Mesangial cell (primary cell): Measurements from ENCODE around the gene ZNRF1. TPM values are rescaled to one million over a fixed set of nuclear protein-coding genes. Genes with fewer than 3 reads are reported as not detected.

Experiments
- total RNA-seq: library from RNA; depleted of rRNA; stranded (reverse); fragments of >200 nt; gene quantifications from 2 replicates; pipeline ENCODE4 v1.2.3, GENCODE V29; 2015

ZNRF1 gene
- 19.6 and 22.2 TPM in 2 replicates for total RNA-seq

DNA sequence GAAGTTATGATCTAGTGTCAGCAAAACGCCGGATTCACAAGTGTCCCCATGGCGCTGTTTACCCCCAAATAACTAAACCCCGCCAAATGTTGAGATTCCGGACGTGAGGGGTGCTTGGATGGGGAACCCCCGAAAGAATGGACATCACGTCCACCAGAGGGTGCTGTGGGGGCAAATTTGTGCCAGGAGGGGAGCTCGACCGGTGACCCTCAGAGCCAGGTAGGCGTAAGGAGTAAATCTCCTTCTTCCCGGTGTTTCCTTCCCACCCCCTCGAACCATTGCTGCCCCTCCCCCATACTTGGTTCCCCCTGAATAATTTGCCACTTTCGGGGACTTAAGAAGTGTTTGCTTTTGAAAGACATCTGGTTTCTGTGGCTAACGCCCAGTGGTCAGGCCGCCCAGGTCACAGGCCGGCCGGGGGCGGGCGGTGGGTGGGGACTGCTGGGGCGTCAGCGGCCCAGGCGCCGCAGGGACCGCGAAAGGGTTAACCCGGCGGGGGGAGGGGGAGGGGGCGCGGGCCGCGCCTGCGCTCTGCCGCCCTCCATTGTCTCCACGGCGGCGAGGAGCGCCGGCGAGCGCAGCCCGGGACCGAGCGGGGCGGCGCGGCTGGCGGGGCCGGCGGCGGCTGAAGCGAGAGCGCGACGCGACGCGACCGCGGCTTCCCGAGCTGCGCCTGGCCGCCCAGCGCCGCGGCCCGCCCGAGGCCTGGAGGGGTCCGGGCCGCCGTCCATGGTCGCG is at the start of gene ZNRF1:
Gene ZNRF1 (plus strand): TSS at position 544 of the 738 bp plus-strand sequence. CDS start 648 bp downstream, outside the sequence.

DNA sequence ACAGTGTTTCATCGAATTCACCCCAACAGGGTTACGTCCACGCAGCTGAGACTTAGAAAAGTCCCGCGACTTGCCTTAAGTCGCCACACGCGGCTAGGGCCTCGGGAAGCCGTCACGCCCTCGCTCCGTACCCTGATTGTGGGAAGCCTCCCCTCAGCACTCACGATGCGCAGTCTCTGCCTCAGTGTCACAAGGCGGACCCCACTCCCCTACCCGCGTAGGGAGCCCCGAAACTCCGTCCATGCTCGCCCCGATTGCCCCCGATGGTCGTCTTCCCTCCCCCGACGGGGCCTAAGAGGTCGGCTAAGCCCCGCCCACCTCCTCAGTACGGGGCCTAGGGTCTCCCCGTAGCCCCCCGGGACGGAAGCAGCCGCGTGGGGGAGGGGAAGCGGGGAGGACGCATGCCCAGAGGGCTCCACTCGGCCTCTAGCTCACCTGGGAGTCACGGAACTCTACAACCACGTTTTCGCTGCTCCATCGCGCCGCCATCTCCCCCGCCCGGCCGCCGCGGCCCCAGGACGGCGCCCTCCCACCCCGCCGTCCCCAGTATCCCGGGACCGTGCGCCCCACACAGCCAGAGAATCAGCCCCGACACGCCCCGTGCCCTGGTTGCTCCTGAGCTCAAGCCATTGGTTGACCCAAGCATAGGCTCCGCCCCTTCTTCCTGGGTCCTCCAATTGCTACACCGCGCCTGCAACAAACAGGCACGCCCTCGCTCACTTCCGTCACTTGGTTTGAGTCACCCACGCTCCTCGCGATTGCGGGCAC is 14.1 kb upstream of the ZNRF1 start, which contains the start of gene WDR59:
Gene WDR59 (minus strand): TSS at position 595 of the 768 bp plus-strand sequence. CDS start 106 bp downstream, at position 489.

DNA sequence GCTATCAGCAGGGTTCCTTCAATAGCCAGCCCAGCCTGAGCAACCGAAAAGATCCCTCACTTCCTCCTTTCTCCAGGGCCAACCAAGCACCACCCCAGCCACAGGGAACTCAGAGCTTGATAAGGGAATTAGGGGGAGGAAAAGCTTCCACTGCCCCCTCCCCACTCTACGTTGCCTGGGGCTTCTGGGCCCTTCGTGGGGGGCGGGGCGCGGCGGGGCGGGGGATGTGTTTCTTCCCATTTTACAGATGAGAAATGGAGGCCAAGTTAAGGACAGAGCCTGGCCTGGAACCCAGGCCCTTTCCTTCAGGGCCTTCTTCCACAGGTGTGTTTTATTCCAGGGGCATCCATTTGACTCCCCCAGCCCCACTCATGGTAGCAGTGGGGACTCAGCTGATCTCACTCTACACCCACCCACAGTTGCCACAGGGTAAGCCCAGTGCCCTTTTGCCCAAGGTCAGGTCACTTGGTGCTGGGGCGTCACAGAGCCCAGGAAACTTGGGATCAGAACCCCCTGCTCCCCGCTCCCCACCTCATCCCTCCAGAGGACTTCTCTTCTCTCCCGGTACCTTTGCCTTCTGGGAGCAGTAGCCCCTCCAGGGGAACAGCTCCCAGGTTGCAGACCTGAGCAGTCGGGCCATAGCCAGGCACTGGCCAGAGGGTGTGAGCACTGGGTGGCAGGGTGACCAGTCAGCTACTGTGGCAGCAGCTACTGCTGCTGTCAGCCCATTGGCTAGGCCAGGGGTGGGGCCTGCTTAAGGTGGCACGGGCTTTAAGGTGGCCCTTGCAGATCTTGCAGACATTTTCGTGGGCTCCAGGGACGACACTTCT is 117.5 kb downstream of the ZNRF1 start, which contains the start of gene LDHD:
Gene LDHD (minus strand): TSS at position 700 of the 830 bp plus-strand sequence. CDS start 60 bp downstream, at position 640.

DNA sequence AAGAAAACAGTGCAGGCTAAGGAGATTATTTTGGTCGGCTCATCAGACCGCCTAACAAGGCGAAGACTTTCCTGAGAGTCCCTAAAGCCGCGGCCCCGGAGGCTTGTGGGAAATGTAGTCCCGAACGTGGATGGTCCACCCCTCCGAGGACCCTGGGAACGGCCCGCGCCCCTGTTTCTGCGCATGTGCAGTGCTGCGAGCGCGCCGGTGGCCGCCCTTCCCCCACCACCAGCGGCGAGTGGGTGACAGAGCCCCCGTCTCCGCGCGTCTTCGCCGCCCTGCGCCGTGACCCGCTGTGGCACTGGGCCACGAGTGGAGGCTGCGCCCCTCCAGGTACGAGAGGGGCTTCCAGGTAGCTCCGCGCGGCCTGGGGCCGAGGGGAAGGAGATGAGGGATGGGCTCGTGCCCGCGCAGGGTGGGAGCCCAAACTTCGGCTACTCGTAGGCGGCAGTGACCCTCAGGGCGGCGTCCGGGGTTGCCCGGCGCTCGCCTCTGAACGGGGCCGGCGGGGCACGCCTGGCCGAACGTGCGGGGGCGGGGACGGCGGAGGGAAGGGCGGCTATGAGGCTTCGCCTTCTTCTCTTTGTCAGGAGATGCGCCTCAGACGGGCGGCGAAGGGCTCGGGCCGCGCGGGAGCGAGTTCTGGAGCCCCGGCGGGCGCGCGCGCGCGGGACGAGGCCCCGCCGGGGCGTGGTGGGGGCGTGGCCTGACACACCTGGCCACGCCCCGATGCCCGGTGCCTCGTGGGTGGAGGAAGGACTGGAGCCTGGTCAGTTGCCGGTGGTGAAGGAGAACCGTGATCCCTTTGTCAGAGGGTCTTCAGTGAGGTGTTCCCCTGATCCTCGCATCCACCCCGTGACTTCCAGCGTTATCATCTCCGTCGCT is 149.7 kb downstream of the ZNRF1 start, which contains the start of gene ZFP1:
Gene ZFP1 (plus strand): TSS at position 214 of the 885 bp plus-strand sequence. CDS start 4,428 bp downstream, outside the sequence.

Other genes with a start within 250 kb of the ZNRF1 start
- gene FA2H, start 224.2 kb upstream of the ZNRF1 start, total RNA-seq, result 0.16 and 1.1 TPM in 2 replicates
- 11.9 and 15.1 TPM in 2 replicates for gene WDR59, start 13.9 kb upstream of the ZNRF1 start, total RNA-seq
- gene LDHD, start 117.8 kb downstream of the ZNRF1 start, total RNA-seq, result 2.4 TPM in 1 of 2 replicates, not detected in the other
- gene ZFP1, start 149.5 kb downstream of the ZNRF1 start, total RNA-seq, result 5.1 and 6.5 TPM in 2 replicates
- not detected in 2 replicates for gene CTRB2, start 208.1 kb downstream of the ZNRF1 start, total RNA-seq
- gene CTRB1, start 220.0 kb downstream of the ZNRF1 start, total RNA-seq, result not detected in 2 replicates